ENCODE data around the gene ASMTL. TPM values are rescaled to one million over a fixed set of nuclear protein-coding genes. Genes with fewer than 3 reads are reported as not detected.
"Not testable (repeated sequence)": the region's sequence is repeated elsewhere in the genome, so short reads cannot be mapped to it uniquely, and the experiment has no call there.

The ASMTL gene
- total RNA-seq, 1 donor from 2014 or later: 23.8 TPM

- Histone ChIP-seq H3K4me3 (no peak overlapping the region), H3K27ac (no peak overlapping the region), H3K27me3 (no peaks in the 10 kb centered on the region), H3K9me3 (no peaks in the 10 kb centered on the region), H3K4me1 (peaks cover 11% of the 10 kb centered on the region), H3K36me3 (no peaks in the 10 kb centered on the region)
- intact Hi-C loops (cut with DNase I): no loop called here
- no peak for TF ChIP-seq CTCF (IDR thresholded peaks at IDR 0.05)
- ATAC-seq (no peak), DNase-seq (no peak)
Observed at GRCh38 chrX:1449823-1450149, 2.9 kb downstream of the ASMTL start.

GRCh38 chrX:1449036-1449822 lies 3.5 kb downstream of the ASMTL start:
- intact Hi-C loops (cut with DNase I): no loop called here
- no peak for ATAC-seq

GRCh38 chrX:1448573-1449001 lies 4.1 kb downstream of the ASMTL start:
- ATAC-seq; DNase-seq; intact Hi-C loops (cut with DNase I): not testable (repeated sequence)

More at GRCh38 chrX:1449036-1449822, 3.5 kb downstream of the ASMTL start:
- no peak overlapping the region for H3K27ac ChIP-seq
- H3K4me1 ChIP-seq: peaks cover 11% of the 10 kb centered on the region
- H3K27me3 ChIP-seq: no peaks in the 10 kb centered on the region
- no peaks in the 10 kb centered on the region for H3K9me3 ChIP-seq
- H3K36me3 ChIP-seq: no peaks in the 10 kb centered on the region
- no peak for TF ChIP-seq CTCF (IDR thresholded peaks at IDR 0.05)
- no peak overlapping the region for H3K4me3 ChIP-seq
- peak; percentile 18 for DNase-seq

GRCh38 chrX:1447969-1448572 lies 4.6 kb downstream of the ASMTL start:
- ATAC-seq; H3K36me3 ChIP-seq; H3K4me3 ChIP-seq; H3K9me3 ChIP-seq; H3K27me3 ChIP-seq; intact Hi-C loops (cut with DNase I); H3K27ac ChIP-seq: not testable (repeated sequence)
- peak; percentile 38 for DNase-seq
- H3K4me1 ChIP-seq: peaks cover 11% of the 10 kb centered on the region

More at GRCh38 chrX:1448573-1449001, 4.1 kb downstream of the ASMTL start:
- H3K9me3 ChIP-seq, H3K36me3 ChIP-seq, H3K4me3 ChIP-seq, H3K27me3 ChIP-seq, H3K27ac ChIP-seq: not testable (repeated sequence)
- peaks cover 11% of the 10 kb centered on the region for H3K4me1 ChIP-seq

GRCh38 chrX:1446984-1447968 lies 5.4 kb downstream of the ASMTL start:
- DNase-seq: peak; percentile 34
- H3K27ac ChIP-seq; ATAC-seq; H3K27me3 ChIP-seq; intact Hi-C loops (cut with DNase I); H3K36me3 ChIP-seq; H3K4me3 ChIP-seq; H3K9me3 ChIP-seq: not testable (repeated sequence)
- H3K4me1 ChIP-seq: peaks cover 11% of the 10 kb centered on the region

- Histone ChIP-seq H3K27me3 (no peaks in the 10 kb centered on the region), H3K4me3 (no peak overlapping the region), H3K9me3 (no peaks in the 10 kb centered on the region), H3K4me1 (no peaks in the 10 kb centered on the region), H3K36me3 (peaks cover 7% of the 10 kb centered on the region), H3K27ac (no peak overlapping the region)
- DNase-seq: peak; percentile 20
- no peak for TF ChIP-seq CTCF (IDR thresholded peaks at IDR 0.05)
- ATAC-seq: no peak
- intact Hi-C loops (cut with DNase I): no loop called here
Observed at GRCh38 chrX:1444561-1445500, 7.9 kb downstream of the ASMTL start.

Measured in upper lobe of right lung (tissue), 1 donor.